GM18870 (cell line): ENCODE data around the gene MADCAM1.

Experiments
- ATAC-seq: cut with Tn5 transposase; IDR thresholded peaks from one replicate; pipeline ENCODE4 v1.9.1; 2021; ENCODE audit warnings: moderate library complexity; ENCODE audit not compliant: unreplicated experiment

Gene MADCAM1

DNA sequence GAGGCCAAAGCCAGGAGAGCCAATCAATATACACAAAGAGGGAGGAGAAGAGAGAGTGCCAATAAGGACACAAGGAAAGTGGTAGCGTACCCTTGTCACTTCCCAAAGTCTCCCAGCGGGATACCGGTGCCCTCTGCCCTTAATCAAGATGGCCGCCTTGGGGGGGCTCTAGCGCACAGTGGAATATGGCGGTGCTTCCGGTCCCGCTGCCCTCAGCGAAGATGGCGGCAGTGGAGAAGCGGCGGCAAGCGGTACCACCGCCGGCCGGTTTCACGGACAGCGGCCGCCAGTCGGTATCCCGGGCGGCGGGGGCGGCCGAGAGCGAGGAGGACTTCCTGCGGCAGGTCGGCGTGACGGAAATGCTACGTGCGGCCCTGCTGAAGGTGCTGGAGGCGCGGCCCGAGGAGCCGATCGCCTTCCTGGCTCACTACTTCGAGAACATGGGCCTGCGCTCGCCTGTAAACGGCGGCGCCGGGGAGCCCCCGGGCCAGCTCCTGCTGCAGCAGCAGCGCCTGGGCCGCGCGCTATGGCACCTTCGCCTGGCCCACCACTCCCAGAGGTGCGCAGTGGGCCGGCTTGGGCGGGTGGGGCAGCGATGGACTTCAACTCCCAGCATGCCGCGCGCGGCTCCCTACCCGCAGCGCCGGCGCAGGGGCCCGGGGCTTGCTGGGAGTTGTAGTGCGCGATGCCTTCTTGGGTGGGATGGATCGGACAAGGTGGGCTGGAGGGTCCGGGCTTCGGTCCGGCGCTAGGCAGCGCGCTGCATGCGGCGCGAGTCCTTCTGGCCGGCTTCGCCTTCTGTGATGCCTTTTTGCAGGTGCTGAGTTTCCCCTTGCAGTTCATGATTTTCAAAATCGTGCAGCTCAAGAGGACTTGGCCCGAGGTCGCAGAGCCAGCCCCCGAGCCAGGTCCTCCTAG is 11.3 kb downstream of the MADCAM1 start, which contains the start of gene TPGS1:
Gene TPGS1, plus strand, starts transcription at position 212 of the 918 bp plus-strand sequence. Its CDS starts 10 bp downstream, at position 222.
- ATAC-seq = peak; percentile 54

DNA sequence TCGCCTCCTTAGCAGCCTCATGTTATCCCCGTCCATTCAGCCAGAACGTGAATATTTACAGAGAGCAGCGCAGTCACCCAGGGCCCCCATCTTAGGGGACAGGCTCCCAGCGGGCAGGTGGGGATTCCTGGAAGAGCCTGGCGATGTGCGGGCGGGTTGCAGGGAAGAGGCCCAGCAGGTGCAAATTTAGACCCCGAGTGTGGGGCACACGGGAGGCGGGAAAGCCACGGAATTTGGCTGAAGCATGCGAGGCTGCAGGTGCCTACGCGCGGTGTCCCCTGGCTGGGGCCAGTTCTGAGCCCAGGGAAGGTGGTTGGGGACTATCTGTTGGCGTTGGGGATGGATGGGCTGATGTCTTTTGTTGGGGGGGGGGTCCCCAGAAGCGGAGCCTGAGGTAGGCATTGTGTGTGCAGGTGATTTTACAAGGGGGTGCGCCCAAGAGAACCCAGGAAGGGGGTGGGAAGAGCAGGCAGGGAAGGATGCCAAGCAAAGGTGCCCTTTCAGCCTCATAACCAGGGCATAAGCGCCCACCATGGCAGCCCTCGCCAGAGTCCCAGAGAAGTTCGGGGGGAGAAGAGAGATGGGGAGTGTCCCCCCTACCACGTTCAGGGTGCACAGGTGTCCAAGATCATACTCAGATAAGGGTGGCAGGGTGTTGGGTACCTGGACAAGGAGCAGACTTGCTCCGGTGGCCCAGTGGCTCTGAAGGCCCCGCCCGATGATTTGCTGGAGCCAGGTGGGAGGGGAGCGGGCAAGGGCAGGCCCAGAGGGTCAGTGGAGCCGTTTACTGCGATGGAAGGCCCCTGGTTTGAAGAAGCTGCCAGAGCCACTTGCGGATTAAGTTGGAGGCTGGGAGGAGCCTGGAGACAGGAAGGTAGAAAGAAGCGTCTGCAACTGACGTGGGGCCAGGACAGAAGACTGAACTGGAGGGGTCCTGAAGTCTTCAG is 12.2 kb downstream of the MADCAM1 start:
- no peak for ATAC-seq

DNA sequence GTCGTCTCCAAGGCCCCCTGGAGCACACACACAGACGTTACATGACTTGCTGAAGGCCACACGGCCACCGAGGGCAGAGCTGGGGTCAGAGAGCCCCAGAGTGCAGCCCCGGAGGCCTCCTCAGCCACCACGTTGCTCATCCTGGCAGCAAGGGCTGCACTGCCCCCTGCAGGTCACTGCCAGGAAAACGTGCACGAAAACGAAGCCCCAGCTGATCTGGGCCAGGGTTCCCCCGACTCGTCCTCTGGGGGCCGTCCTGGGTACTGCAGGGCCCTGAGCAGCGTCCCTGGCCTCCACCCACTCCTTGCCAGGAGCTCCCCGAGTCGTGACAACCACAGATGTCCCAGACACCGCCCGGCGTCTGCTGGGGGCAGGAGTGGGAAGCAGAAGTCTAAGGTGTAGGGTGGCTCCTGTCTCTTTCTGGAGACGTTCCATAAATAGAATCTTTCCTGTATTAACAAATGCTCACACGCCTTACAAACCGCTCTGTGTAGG is 14.4 kb downstream of the MADCAM1 start:
- ATAC-seq = no peak

DNA sequence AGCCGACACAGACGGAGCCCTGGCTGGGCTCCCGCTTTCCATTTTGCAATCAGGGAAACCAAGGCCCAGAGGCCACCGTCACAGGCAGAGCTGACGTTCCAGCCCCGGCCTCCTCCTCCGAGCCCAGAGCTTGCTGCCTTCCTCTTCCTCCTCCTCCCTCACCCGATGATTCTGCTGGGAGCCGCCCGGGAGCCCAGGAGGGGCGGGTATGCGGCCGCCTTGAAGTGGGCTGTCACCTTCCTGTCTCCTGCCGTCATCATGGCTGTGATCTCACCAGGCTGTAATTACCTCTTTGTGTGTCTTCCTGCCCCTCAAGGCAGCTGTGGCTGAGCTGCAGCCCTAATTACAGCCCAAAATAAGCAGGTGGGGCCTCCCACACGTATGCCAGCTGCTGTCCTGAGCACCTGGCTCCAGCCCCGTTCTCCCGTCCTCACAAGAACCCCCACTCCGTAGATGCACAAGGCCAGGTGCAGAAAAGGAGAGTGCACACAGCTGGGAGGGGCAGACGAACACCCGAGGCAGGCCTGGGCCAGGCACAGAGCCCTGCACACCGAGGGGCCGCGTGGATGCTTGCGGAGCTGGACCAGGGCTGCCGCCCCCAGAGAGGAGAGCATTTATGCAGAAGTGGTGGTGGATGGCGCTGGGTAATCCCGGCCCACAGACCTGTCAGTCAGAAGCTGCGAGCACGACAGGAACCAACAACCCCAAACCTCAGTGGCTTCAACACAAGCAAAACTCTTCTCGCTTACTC is 15.0 kb downstream of the MADCAM1 start:
- ATAC-seq = no peak

DNA sequence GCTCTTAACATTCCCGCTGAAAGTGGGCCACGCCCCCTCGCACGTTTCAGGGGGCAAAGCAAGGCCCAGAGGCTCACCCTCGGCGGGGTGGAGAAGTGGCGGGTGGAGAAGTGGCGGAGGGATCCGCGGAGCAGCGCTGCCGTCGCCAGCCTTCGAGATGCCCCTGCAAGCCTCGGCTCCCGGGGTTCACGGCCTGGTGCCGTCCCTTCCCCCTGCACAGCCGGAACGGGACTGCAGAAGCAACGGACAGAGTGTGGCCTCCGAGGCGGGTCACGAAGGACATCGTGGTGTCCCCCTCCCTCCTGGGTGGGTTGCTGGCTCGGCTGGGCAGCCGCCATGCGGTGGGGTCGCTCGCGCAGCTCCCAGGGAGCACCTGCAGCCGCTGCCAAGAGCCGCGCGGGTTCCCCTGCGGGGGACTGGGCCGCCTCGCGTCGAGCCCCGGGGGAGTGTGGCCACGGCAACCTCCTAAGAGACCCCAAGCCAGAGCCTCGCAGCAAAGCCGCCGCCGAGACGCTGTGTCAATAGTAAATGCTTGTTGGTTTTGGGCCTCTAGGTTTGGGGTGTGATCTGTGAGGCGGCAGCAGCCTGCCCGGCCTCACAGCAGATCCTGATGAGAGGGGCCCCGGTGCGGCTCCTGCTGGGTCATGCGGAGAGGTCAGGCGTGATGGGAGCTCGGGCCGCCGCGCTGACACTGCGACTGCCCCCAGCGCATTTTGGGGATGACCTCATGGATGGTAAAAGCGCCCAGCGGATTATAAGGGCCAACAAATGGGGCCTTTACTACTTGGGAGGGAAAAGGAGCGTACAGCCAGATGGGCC is 16.5 kb downstream of the MADCAM1 start:
- no peak for ATAC-seq

DNA sequence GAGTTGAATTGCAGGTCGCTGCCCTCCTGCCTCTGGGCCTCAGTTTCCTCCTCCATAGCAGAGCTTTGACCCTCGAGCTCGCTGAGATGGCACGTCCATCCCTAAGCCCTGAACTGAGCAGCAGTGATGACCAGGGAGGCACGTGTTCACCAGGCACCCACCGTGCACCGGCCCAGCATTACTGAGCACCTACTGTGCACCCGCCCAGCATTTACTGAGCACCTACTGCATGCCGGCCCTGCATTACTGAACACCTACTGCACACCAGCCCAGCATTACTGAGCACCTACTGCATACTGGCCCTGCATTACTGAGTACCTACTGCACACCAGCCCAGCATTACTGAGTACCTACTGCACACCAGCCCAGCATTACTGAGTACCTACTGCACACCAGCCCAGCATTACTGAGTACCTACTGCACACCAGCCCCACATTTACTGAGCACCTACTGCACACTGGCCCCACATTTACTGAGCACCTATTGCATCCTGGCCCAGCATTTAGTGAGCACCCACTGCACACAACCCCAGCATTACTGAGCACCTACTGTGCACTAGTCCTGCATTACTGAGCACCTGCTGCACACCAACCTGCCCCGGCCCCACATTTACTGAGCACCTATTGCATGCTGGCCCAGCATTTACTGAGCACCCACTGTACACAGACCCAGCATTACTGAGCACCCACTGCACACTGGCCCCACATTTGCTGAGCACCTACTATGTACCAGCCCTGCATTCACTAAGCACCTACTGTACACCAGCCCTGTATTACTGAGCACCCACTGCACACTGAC is 17.3 kb downstream of the MADCAM1 start:
- ATAC-seq = no peak

DNA sequence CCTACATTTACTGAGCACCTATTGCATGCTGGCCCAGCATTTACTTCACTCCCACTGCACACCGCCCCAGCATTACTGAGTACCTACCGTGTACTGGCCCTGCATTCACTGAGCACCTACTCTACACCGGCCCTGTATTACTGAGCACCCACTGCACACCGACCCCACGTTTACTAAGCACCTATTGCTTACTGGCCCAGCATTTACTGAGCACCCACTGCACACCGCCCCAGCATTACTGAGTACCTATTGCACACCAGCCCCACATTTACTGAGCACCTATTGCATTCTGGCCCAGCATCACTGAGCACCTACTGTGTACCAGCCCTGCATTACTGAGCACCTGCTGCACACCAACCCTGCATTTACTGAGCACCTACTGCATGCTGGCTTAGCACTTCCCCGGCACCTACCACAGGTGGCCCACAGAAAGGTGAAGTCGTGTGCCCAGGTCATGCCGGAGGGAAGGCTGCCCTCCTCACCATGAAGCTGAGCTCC is 17.9 kb downstream of the MADCAM1 start:
- no peak for ATAC-seq

DNA sequence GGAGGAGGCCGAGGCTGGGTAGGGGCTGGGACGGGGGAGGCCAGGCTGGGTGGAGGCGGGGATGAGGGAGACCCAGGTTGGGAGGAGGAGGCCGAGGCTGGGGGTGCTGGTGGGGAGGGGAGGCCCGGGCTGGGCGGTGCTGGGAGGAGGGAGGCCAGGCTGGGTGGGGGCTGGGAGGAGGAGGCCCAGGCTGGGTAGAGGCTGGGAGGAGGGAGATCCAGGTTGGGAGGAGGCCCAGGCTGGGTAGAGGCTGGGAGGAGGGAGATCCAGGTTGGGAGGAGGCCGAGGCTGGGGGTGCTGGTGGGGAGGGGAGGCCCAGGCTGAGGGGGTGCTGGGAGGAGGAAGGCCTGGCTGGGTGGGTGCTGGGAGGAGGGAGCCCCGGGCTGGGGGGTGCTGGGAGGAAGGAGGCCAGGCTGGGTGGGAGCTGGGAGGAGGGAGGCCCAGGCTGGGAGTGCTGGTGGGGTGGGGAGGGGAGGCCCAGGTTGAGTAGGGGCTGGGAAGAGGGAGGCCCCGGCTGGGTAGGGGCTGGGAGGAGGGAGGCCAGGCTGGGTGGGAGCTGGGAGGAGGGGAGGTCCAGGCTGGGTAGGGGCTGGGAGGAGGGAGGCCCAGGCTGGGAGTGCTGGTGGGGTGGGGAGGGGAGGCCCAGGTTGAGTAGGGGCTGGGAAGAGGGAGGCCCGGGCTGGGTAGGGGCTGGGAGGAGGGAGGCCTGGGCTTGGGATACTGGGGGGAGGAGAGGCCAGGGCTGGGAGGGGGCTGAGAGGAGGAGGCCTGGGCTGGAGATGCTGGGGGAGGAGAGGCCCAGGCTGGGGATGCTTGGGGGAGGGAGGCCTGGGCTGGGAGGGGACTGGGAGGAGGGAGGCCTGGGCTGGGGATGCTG is 21.7 kb downstream of the MADCAM1 start:
- no peak for ATAC-seq

DNA sequence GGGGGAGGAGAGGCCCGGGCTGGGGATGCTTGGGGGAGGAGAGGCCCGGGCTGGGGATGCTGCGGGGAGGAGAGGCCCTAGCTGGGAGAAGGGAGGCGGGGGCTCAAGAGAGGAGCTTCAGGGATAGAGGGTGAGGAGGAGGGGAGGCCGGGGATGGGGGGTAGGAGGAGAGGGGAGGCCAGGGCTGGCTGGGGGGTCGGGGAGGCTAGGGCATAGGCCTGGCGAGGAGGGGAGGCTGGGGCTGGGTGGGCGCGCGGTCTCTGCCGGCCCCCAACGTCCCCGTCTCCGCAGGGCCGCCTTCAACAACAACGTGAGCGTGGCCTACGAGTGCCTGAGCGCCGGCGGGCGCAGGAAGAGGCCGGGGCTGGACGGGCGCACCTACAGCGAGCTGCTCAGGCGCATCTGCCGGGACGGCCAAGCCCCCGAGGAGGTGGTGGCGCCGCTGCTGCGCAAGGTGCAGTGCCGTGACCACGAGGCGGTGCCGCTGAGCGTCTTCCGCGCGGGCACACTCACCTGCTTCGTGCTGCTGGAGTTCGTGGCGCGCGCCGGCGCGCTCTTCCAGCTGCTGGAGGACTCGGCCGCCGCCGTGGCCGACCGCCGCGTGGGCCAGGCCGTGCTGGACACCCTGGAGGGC is 22.4 kb downstream of the MADCAM1 start:
- ATAC-seq = no peak

DNA sequence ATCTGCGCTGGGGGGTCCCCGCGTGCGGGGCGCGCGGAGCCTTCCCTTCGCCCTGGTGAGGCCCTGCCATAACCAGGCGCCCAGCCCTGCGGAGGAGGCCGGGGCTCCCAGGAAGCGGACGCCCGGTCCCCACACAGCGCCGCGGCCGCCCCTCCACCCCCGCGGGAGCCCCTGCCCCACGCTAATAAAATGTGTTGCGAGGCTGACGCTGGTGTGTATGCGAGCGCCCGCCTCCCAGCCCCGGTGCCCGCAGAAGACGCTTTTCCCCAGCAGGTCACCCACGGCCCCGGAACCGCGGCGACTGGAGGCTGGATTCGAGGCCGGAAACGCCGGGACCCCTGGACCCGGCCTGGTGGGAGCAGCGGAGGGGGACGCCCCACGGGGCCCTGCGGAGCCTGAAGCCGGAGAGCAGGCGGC is 23.2 kb downstream of the MADCAM1 start:
- no peak for ATAC-seq

DNA sequence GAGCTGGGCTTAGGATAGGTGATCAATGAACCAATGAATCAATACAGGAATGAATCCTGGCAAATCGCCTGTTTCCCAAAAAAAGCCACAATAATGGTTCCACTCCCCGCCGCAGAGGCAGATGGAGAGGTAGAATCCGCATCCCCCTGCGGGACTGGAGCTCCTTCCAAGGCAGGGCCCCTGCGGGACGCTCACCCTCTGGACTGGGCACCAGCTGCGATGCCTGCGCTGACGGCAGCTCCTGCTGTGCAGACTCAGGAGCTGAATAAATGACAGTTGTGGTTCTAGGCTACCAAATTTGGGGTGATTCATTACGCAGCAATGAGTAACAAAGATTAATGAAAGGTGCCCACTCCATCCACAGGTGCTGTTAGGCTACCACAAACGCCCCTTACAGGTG is 26.4 kb downstream of the MADCAM1 start:
- no peak for ATAC-seq

DNA sequence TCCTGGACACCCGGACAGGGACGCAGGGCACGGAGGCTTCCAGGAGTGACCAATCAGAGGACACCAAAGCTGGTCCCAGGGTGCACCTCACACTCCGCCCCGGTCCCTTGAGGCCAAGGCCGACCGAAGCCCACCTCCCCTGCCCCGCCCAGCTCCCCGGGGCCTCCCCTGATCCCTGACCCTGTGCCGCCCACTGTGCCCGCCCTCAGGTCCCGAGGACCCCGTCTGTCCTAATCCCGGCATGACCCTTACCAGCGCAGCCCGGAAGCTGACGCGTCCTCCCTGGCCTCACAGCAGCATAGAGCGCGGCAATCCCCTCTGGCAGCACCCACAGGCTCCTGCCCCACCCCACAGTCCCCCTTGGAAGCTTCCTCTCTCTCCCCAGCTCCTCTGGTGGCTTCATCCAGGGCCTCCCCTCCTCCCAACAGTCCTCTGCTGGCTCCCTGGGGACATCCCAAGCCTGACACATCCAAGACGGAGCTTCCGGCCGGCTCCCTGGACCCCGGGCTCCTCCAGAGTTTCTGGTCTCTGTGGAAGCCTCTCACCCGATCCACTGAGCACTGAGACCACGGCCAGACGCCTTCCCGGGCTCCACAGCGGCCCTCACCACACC is 27.9 kb downstream of the MADCAM1 start:
- ATAC-seq = no peak

DNA sequence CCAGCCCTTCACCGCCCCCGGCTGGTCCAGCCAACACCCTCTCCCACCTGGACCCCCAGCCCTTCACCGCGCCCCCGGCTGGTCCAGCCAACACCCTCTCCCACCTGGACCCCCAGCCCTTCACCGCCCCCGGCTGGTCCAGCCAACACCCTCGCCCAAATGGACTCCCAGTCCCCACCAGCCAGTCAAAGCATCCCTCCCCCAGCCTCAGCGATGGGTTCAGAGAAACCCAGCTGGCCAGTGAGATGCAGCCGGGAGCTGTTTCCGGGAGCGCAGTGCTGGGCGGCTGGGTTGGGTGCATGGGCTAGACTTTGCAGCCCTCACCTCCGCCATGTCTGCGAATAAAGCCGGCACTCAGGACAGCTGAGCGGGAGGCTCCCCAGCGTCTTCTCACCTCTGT is 28.7 kb downstream of the MADCAM1 start:
- ATAC-seq = no peak

DNA sequence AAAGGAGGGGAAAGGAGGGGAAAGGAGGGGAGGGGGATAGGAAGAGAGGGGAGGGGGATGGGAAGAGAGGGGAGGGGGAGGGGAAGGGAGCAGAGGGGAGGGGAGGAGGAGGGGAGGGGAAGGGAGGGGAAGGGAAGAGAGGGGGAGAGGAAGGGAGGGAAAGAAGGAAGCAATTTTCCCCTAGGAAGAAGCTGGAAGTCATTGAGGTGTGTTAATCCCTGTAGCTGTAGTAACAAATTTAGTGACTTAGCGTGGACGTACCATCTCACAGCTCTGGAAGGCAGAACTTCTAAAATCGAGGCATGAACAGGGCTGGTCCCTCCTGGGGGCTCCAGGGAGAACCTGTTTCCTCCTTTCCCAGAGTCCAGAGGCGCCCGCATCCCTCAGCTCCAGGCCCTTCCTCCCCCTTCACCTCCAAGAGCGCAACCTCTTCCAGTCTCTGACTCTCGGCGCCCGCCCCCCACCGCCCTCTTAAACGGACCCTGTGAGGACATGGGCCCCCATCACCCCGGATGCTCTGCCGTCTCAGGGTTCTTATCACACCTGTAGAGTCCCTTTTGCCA is 29.7 kb downstream of the MADCAM1 start:
- no peak for ATAC-seq

DNA sequence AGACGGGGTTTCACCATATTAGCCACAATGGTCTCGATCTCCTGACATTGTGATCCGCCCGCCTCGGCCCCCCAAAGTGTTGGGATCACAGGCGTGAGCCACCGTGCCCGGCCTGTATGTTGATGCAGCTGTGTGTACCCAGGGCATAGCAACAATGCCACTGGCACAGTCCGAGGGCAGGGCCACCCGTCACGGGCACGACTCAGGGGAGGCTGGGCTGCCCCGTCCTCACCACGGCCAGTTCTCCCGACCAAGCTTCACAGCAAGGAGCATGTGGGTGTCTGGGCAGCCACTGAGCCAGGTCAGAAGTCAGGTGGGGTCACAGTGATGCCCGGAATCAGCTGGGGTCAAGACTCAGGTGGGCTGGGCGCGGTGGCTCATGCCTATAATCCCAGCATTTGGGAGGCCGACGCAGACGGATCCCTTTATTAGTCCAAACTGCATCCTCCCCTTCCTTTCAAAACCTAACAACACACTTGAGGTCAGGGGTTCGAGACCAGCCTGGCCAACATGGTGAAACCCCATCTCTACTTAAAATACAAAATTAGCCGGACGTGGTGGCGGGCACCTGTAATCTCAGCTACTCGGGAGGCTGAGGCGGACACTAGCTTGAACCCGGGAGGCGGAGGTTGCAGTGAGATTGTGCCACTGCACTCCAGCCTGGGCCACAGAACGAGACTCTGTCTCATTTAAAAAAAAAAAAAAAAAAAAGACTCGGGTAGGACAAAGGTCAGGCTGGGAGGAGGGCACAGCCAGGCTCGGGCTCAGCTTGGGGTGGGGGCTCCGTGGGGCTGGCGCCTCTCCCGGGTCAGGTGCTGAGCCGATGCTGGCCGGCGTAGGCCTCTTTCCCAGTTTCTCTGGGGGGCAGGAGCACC is 34.1 kb downstream of the MADCAM1 start:
- no peak for ATAC-seq
